Natural killer cell (primary cell): ENCODE results near the gene MAD1L1. TPM values are rescaled to one million over a fixed set of nuclear protein-coding genes. Genes with fewer than 3 reads are reported as not detected.

Experiments used
- ATAC-seq, 3 donors: fragments of 150-1000 bp in 2 of 3; fragments of 200-7000 bp in 1 of 3; cut with Tn5 transposase; 1 replicate in 1 of 3; 2 replicates in 2 of 3; pipeline ENCODE4 v1.10.0; 2021; ENCODE audit warnings: mild to moderate bottlenecking in 2 of 3, moderate library complexity in 2 of 3
- DNase-seq, 2 donors: peaks; one replicate each; pipeline versions ENCODE4 v3.0.0 to v3.0.0-alpha.2; 2013 to 2021; ENCODE audit warnings: mixed read lengths in 1 of 2
- H3K27ac ChIP-seq: one replicate; pipeline ENCODE4 v1.5.1; 2013; ENCODE audit warnings: mild to moderate bottlenecking, low read length
- H3K27me3 ChIP-seq: one replicate; pipeline ENCODE4 v1.6.1; 2013; ENCODE audit warnings: low read length; ENCODE audit not compliant: control insufficient read depth, insufficient read depth
- H3K36me3 ChIP-seq: one replicate; pipeline ENCODE4 v1.6.1; 2013; ENCODE audit warnings: low read length; ENCODE audit not compliant: control insufficient read depth, insufficient read depth
- H3K4me1 ChIP-seq: one replicate; pipeline ENCODE4 v1.6.1; 2013; ENCODE audit warnings: low read length; ENCODE audit not compliant: control insufficient read depth, insufficient read depth
- H3K4me3 ChIP-seq: one replicate; pipeline ENCODE4 v1.5.1; 2013; ENCODE audit warnings: low read length
- H3K9me3 ChIP-seq: one replicate; pipeline ENCODE4 v1.6.1; 2013; ENCODE audit warnings: low read length; ENCODE audit not compliant: control insufficient read depth, insufficient read depth
- H3K27ac Mint-ChIP-seq, 2 donors: one replicate each; pipeline ENCODE4 v1.8.0; 2022; ENCODE audit warnings: mild to moderate bottlenecking in 2 of 2, mixed read lengths in 2 of 2, moderate library complexity in 1 of 2
- H3K27me3 Mint-ChIP-seq, 2 donors: one replicate each; pipeline ENCODE4 v1.8.0; 2022; ENCODE audit warnings: low read depth in 2 of 2, mixed read lengths in 2 of 2
- H3K36me3 Mint-ChIP-seq: one replicate; pipeline ENCODE4 v1.8.0; 2022; ENCODE audit warnings: mixed read lengths
- H3K4me1 Mint-ChIP-seq, 2 donors: one replicate each; pipeline ENCODE4 v1.8.0; 2022; ENCODE audit warnings: mixed read lengths in 2 of 2
- H3K4me3 Mint-ChIP-seq: one replicate; pipeline ENCODE4 v1.8.0; 2022; ENCODE audit warnings: mild to moderate bottlenecking, moderate library complexity, mixed read lengths
- H3K9me3 Mint-ChIP-seq, 2 donors: one replicate each; pipeline ENCODE4 v1.8.0; 2022; ENCODE audit warnings: mixed read lengths in 2 of 2
- CTCF ChIP-seq: fragments of 200-600 bp; IDR thresholded peaks from one replicate; pipeline ENCODE4 v1.8.0; 2022; ENCODE audit warnings: antibody characterized with exemption
- WGBS: methylation state at CpG from one replicate; pipeline ENCODE4 v1.1.7; 2013; ENCODE audit warnings: missing lambda C conversion rate; ENCODE audit not compliant: insufficient coverage; 5-methylcytosine and 5-hydroxymethylcytosine counted together
- intact Hi-C: fragments of 100-400 bp; cut with micrococcal nuclease; formaldehyde crosslinking; loops from one replicate; pipeline ENCODE4 v1.14.2; 2022
- total RNA-seq, 4 donors: library from RNA; stranded (reverse); fragments of 120-200 nt in 1 of 4; gene quantifications; one replicate each; pipeline versions ENCODE4 v1.2.3 to v1.2.4, GENCODE V29; 2013 to 2022

The MAD1L1 gene
- total RNA-seq, 3 donors from 2014 or later (not counting 1 experiment from before 2014, with no cell fraction given): 53.6 to 81.2 (median 77.4) TPM

GRCh38 chr7:2123360-2123759, 109.4 kb downstream of the MAD1L1 start:
- Histone ChIP-seq H3K9me3 (no peaks in the 10 kb centered on the region), H3K4me3 (no peak overlapping the region), H3K27ac (no peak overlapping the region), H3K4me1 (peaks cover 29% of the 10 kb centered on the region), H3K27me3 (no peaks in the 10 kb centered on the region), H3K36me3 (no peaks in the 10 kb centered on the region)
- Mint-ChIP-seq H3K4me3 (no peak overlapping the region), H3K36me3 (no peaks in the 10 kb centered on the region), H3K27ac (no peak overlapping the region), H3K9me3 (no peaks in the 10 kb centered on the region), H3K4me1 (peaks cover 22 to 25% of the 10 kb centered on the region in 2 donors), H3K27me3 (peaks cover 6 to 10% of the 10 kb centered on the region in 2 donors)
- 95% methylated on average over 25 of the region's 25 CpGs for WGBS
- no peak for ATAC-seq
- TF ChIP-seq CTCF: no peak
- intact Hi-C loops: no loop called here
- DNase-seq: no peak

GRCh38 chr7:2122651-2123050, 110.1 kb downstream of the MAD1L1 start:
- H3K27me3 ChIP-seq: no peaks in the 10 kb centered on the region
- DNase-seq: no peak
- peaks cover 22 to 32% of the 10 kb centered on the region in 2 donors for H3K4me1 Mint-ChIP-seq
- H3K36me3 Mint-ChIP-seq: no peaks in the 10 kb centered on the region
- intact Hi-C loops: no loop called here
- H3K4me3 ChIP-seq: no peak overlapping the region
- no peak overlapping the region for H3K4me3 Mint-ChIP-seq
- no peaks in the 10 kb centered on the region for H3K36me3 ChIP-seq
- peaks cover 6 to 10% of the 10 kb centered on the region in 2 donors for H3K27me3 Mint-ChIP-seq
- no peak overlapping the region for H3K27ac Mint-ChIP-seq
- H3K9me3 ChIP-seq: no peaks in the 10 kb centered on the region
- no peaks in the 10 kb centered on the region for H3K9me3 Mint-ChIP-seq
- peaks cover 29% of the 10 kb centered on the region for H3K4me1 ChIP-seq
- H3K27ac ChIP-seq: no peak overlapping the region
- WGBS: 96% methylated on average over 16 of the region's 16 CpGs
- ATAC-seq: no peak
- no peak for TF ChIP-seq CTCF

GRCh38 chr7:2120841-2121830, 111.6 kb downstream of the MAD1L1 start:
- H3K4me1 Mint-ChIP-seq: peaks cover 22 to 42% of the 10 kb centered on the region in 2 donors
- 91% methylated on average over 37 of the region's 37 CpGs for WGBS
- no peak overlapping the region for H3K27ac ChIP-seq
- intact Hi-C loops: no loop called here
- no peak overlapping the region for H3K4me3 ChIP-seq
- no peaks in the 10 kb centered on the region for H3K36me3 ChIP-seq
- H3K27ac Mint-ChIP-seq: peak overlapping the region in 1 of 2 donors; percentile 94
- H3K27me3 Mint-ChIP-seq: peaks cover 6 to 10% of the 10 kb centered on the region in 2 donors
- ATAC-seq: no peak
- H3K36me3 Mint-ChIP-seq: no peaks in the 10 kb centered on the region
- no peaks in the 10 kb centered on the region for H3K9me3 ChIP-seq
- H3K27me3 ChIP-seq: no peaks in the 10 kb centered on the region
- peaks cover 29% of the 10 kb centered on the region for H3K4me1 ChIP-seq
- peak overlapping the region; percentile 90 for H3K4me3 Mint-ChIP-seq
- no peak for TF ChIP-seq CTCF
- DNase-seq: no peak
- no peaks in the 10 kb centered on the region for H3K9me3 Mint-ChIP-seq
